A673 (cell line): ENCODE results near the gene DDIT4L.

Source experiments
- CTCF ChIP-seq: fragments of 300-800, 200-600 bp; sonication (generic); conservative IDR thresholded peaks from 2 replicates; pipeline ENCODE4 v1.5.1; 2017; ENCODE audit warnings: low read depth, mild to moderate bottlenecking, antibody characterized with exemption, low read length, moderate library complexity, mixed read lengths
- EZH2 ChIP-seq: fragments of 200-600 bp; sonication (generic); IDR thresholded peaks from 2 replicates; pipeline ENCODE4 v1.6.1; 2017; ENCODE audit warnings: borderline replicate concordance, low read depth, mild to moderate bottlenecking, mixed read lengths, antibody characterized with exemption, low read length; ENCODE audit not compliant: poor library complexity, severe bottlenecking

DNA sequence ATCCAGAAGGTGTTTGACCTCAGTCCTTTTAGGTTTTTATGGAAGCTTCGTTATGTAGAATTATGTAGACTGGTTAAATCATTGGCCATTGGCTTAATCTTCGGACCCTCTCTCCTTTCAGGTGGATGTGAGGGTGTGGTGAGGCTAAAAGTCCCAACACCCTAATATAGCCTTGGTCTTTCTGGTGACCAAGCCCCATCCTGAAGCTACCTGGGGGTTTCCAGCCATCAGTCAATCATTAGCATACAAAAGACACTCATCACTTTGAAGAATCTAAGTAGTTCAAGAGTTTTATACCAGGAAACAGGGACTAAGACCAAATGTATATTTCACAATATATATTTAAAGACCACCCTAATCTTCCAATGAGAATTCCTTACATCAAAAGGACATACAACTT is 5.5 kb downstream of the DDIT4L start:
- no peak for TF ChIP-seq CTCF
- TF ChIP-seq EZH2: no peak
